Activated effector memory CD4-positive, alpha-beta T cell treated with anti-CD3 and anti-CD28 coated beads, Interleukin-2, amount 50 U/mL, for 16 hours (primary cell): ENCODE data around the gene CNDP2.
"Not testable (repeated sequence)": the region's sequence is repeated elsewhere in the genome, so short reads cannot be mapped to it uniquely, and the experiment has no call there.

ENCODE experiments used
- DNase-seq: peaks from one replicate; pipeline ENCODE4 v3.0.0-alpha.2; 2020

The CNDP2 gene

GRCh38 chr18:74473976-74474640, 22.1 kb upstream of the CNDP2 start:
- DNase-seq, result no peak

- DNase-seq, result no peak
Observed at GRCh38 chr18:74476140-74476539, 20.0 kb upstream of the CNDP2 start.

GRCh38 chr18:74477771-74478170, 18.4 kb upstream of the CNDP2 start:
- DNase-seq, result no peak

DNA sequence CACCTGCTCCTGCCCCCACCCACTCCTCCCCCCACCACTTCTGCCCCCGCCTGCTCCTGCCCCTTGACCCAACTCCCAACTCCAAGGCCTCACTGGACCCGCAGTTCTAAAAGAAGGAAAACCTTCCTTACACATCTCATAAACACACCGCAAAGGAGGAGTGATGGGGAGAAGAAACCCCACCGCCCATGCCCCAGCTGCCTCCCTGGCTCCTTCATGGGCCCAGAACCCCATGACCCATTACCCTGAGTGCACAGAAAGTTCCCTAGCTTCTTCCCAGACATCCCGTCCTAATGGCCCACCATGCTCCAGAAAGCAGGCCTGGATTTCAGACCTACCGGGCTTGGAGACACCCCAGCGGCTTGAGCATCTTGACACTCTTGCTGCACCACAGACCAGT, 17.8 kb upstream of the CNDP2 start:
- DNase-seq, result no peak

DNA sequence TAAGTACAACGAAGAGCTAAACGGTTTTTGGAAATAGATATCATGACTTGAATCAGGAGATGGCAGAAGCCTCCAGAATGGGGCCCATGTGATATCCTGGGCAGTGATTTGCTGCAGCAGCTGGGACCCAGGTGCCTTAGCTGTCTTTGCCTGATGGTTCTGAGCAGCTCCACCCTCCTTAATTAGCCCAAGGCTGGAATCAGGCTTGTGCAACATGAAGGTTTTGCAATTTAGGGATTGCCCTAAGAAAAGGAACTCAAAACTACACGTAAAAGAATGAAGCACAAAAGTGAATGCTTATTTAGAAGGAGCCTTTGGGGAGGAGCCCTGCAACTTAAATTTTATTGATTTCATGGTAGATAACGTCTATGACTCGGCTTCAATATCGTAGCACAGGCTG, 17.3 kb upstream of the CNDP2 start:
- no peak for DNase-seq

DNA sequence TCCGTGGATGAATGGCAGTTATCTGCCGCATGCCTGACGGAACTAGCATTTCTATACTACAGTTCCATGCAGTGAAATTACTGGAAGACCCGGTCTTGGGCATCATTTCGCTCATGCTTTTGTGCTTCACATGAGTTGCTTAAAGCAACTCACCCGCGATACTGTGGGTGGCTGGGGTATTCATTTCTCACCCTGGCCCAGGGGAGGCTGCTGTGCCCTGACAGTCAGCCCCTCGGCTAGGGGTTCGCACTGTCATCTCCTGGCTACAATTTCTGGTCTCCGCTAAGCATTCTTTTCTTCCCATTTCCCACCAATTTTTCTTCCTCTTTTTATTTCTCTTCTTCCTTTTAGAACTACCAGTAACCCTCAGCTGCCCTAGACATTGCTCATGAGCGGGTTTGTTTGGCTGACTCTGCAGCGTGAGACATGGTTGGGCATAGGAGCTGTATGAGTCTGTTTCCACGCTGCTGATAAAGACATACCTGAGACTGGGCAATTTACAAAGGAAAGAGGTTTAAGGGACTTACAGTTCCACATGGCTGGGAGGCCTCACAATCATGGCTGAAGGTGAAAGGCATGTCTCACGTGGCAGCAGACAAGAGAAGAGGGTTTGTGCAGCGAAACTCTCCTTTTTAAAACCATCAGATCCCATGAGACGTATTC, 16.5 kb upstream of the CNDP2 start:
- no peak for DNase-seq

DNA sequence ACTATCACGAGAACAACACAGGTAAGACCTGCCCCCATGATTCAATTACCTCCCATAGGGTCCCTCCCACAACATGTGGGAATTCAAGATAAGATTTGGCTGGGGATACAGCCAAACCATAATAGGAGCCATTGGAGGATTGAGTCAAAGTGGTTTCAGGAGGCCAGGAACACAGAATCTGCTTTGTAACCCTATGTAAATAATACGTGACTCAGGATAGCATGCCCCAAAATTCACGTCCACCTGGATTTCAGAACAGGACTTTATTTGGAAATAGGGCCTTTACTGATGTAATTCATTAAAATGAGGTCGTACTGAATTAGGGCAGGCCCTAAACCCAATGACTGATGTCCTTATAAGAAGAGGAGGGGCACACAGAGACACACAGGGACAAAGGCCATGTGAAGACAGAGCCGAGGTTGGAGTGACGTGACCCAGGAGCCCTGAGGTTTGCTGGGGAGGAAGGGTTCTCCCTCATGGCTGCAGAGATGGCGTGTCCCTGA, 16.0 kb upstream of the CNDP2 start:
- no peak for DNase-seq

DNA sequence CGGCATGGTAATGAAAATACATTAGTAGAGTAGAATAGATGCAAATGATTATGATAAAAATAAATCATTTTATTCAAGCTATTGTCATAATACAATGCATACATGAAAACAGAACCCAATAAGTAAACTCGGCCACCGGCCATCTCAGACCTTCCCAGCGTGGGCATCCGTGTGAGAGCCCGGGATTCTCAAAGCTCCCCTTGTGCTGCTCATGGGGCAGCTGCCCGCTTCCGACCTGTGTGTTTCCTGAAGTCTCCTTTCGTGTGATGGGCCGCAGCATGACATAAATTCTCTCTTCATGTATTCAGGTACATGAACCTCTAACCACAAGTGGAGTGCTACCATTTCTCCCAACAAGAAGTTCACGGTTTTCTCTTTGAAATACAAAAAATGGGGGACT, 13.5 kb upstream of the CNDP2 start:
- DNase-seq, result no peak

DNA sequence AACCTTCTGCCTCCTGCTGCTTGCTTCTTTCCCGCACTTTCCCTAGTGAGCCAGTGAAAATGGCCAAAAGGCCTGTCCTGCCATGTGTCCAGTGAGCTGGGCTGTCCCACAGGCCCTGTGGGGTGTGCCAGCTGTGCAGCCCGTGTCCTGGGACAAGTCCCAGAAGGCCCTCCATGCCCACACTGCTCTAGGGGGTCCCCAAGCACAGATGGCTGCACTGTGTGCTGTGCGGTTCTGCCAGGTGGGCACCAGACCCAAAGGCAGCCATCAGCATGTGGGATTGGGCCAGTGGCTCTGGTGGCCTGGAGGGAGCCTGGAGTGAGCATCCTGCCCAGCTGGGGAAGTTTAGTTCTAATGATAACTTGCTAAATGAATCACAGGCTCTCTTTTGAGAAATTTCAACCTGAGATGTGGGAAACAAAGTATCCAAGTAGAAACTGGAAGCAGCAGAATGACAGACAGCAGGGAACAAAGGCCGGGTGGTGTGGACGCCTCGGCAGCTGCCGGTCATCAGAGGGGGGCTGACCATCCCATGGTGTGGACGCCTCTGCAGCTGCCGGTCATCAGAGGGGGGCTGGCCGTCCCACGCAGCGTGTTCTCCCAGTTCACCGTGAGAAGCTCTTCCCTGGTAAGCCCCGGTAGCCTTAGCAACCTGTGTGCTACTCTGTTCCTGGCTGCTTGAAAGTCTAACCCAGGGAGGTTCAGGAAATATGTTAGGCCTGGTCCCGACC, 9.9 kb upstream of the CNDP2 start:
- DNase-seq, result no peak

- no peak for DNase-seq
Observed at GRCh38 chr18:74488354-74488753, 7.8 kb upstream of the CNDP2 start.

DNA sequence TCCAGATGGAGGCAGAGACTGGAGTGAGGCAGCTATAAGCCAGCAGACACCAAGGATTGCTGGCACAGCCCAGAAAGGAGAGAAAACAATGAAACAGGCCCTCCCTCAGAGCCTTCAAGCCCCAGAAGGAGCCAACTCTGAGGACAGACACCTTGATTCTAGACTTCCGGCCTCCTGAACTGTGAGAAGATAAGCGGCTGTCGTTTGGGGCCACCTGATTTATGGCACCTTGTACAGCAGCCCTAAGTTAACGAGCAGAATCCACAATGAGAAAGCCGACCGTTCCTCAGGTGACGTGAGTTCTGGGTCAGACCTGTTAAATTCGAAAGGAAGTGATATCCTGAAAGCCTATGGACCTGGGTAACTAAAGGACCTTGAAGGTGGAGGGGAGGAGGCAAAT, 7.3 kb upstream of the CNDP2 start:
- no peak for DNase-seq

DNA sequence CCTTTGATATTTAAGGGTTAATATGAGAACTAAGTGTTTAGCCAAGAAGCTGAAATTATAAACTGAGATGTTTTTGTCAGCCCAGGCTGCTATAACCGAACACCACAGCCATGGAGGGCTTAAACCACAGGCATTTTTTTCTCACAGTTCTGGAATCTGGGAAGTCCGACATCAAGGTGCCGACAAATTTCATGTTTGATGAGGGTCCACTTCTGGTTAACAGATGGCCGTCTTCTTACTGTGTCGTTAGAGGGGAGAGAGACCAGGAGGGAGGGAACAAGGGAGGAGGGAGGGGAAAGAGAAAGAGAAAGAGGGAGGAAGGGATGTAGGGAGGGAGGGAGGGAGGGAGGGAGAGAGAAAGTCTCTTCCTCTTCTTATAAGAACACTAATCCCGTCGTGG, 6.5 kb upstream of the CNDP2 start:
- DNase-seq, result no peak

GRCh38 chr18:74492259-74492658, 3.9 kb upstream of the CNDP2 start:
- no peak for DNase-seq

DNA sequence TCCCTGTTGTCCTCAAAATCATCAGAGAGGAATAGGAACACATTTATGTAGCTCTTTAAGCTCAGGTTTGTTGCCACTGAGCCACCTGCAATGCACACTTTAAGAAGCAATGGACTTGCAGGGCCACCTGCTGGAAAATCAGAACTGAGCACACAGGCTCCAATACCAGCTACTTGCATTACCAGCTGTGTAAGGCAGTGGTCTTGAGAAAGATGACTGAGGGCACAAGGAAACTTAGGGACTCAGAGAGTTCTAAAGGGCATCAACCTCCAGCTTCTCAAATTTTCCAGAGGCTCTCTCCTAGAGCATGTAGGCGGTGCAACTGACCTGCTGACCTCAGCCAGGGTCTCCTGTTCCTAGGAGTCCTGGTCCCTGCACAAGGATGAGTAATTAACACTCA, 2.5 kb upstream of the CNDP2 start:
- peak; percentile 81 for DNase-seq

DNA sequence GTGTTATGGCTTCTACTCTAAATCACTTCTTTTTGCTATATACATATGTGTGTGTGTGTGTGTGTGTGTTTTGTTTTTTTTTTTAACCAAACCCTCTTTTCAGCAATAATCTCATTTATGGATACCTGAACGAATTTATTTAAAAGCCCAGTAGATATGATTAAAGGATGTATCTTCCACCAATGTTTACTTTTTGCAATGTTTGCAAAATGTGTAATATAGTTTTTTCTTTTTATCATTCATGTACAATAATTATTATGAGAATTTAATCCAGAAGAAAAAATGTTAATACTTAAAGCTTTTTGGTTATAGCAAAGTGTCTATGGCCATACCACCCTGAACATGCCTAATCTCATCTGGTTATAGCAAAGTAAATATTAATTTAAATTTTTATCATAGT, 1.6 kb upstream of the CNDP2 start:
- no peak for DNase-seq

- peak; percentile 79 for DNase-seq
Observed at GRCh38 chr18:74496508-74497323, 553 bp downstream of the CNDP2 start.

DNA sequence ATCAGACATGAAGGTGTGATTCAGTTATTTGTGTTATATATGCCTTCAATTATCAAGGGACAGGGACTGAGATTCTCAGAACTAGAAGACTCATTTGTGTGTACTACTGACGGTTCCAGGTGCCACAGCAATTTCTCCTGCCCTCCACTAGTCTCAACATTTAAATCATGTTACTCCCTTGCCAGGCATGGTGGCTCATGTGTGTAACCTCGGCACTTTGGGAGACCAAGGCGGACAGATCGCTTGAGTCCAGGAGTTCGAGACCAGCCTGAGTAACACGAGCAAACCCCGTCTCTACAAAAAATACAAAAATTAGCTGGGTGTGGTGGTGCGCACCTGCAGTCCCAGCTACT, 1.1 kb downstream of the CNDP2 start:
- no peak for DNase-seq

DNA sequence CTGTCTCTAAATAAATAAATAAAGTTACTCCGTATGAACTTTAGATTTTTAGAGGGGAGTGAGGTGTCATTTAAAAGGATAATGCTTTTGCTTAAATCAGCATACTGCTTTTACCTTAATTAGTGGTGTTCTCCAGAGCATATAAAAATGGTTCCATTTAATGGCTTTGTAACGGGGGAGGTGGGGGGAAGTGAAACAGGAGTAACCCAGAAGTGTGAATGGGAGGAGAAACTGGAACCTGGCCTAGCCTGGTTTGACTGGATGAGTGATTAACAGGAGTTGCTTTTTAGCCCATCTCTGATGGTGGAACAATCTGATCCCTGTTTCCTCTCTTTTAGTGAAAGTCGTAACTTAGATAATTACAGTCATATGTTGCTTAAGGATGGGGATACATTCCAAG, 1.6 kb downstream of the CNDP2 start:
- DNase-seq, result no peak

DNA sequence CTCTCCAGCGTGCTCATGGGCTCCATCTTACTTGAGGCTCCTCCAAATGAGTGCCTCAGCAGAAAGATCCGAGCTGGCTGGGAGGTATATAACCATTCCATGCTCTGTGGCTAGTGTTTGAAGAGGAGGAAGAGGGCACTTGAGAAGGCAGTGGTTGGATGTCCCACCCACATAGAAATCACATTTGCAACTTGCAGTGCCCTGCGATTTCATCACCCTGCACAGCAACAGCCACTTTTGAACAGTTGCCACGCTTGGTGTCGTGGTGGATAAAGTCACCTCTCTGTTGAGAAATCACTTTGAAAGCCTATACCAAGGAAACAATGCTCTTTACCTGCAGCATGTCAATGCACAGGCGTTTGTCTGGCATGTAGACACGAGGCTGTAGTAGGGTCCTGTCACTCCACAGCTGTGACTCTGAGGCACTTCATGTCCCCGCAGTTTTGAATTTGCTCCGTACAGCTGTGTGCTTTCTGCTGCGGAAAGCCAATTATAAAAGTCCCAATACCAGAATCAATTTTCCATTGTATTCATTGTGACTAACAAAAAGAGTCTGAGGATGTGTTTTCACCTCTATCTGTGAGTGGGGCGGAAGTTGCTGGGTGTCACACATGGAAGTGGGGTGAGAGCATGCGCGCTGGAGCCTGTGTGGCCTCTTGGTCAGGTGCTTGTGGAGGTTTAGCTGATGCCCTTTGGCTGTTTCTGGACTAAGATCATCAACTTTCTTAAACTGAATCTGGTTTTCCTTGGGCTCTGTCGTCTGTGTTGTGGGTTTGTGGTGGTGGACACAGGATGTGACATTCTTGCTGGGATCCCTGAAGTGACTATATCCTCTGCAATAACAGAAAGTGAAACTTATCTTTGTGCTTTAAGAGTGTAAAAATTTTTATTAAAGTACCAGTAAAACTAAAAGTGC, 2.8 kb downstream of the CNDP2 start:
- peak; percentile 93 for DNase-seq

GRCh38 chr18:74499633-74500032, 3.5 kb downstream of the CNDP2 start:
- DNase-seq, result peak; percentile 79

DNA sequence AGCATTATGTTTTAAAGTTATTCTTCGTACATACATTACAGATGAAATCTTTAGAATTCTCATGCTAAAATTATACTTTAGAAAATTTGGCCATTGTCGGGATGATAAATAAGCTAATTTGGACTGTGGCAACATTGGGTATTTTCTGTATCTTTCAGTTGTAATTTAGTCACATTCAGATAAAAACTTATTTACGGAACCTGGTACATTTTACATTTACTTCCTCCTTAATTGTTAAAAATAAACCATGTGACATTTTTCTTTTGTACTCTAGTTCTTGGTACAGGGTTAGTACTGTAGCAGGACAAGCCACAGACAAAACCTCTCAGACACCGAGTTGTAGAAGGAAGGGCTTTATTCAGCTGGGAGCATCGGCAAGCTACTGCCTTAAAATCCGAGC, 4.2 kb downstream of the CNDP2 start:
- DNase-seq, result no peak

GRCh38 chr18:74500774-74501173, 4.6 kb downstream of the CNDP2 start:
- not testable (repeated sequence) for DNase-seq
